Measurements from ENCODE around the gene RASAL1. TPM values are rescaled to one million over a fixed set of nuclear protein-coding genes. Genes with fewer than 3 reads are reported as not detected.
A peak's percentile ranks its signal among the peaks of the same experiment; 100 is the strongest.

The RASAL1 gene
- total RNA-seq, 4 donors from 2014 or later: 17.4 to 98.7 (median 56.6) TPM

DNA sequence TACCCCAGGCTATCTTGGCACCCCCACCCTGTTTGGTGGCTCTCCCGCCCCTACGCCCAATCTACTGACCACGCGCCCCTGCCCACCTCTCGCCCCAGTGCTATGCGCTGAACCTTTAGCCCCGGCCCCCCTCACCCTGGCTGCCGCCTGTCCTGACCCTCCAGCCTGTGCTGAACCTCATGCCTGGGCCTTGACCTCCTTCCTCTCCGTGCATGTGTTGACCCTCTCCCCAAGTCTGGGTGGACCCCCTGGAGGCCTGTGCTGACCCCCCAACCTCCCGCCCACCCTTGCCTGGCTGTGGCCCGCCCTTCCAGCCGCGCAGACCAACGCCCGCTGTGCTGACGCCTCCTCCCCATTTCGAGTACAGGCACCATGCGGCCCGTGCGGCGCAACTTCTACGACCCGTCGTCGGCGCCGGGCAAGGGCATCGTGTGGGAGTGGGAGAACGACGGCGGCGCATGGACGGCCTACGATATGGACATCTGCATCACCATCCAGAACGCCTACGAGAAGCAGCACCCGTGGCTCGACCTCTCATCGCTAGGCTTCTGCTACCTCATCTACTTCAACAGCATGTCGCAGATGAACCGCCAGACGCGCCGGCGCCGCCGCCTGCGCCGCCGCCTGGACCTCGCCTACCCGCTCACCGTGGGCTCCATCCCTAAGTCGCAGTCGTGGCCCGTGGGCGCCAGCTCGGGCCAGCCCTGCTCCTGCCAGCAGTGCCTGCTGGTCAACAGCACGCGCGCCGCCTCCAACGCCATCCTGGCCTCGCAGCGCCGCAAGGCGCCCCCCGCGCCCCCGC lies 58.3 kb downstream of the RASAL1 start:
- Histone ChIP-seq H3K27me3 (peaks cover 0 to 78% (median 0%) of the 10 kb centered on the region in 4 donors), H3K4me1 (no peaks in the 10 kb centered on the region), H3K9me3 (no peaks in the 10 kb centered on the region), H3K27ac (no peak overlapping the region), H3K36me3 (no peaks in the 10 kb centered on the region), H3K4me3 (no peak overlapping the region)
- intact Hi-C loops (cut with DNase I): no loop called here
- WGBS, 2 donors: 53 to 68% methylated on average over 6 to 20 of the region's 70 CpGs
- no peak for DNase-seq
- TF ChIP-seq, protein P1, sequence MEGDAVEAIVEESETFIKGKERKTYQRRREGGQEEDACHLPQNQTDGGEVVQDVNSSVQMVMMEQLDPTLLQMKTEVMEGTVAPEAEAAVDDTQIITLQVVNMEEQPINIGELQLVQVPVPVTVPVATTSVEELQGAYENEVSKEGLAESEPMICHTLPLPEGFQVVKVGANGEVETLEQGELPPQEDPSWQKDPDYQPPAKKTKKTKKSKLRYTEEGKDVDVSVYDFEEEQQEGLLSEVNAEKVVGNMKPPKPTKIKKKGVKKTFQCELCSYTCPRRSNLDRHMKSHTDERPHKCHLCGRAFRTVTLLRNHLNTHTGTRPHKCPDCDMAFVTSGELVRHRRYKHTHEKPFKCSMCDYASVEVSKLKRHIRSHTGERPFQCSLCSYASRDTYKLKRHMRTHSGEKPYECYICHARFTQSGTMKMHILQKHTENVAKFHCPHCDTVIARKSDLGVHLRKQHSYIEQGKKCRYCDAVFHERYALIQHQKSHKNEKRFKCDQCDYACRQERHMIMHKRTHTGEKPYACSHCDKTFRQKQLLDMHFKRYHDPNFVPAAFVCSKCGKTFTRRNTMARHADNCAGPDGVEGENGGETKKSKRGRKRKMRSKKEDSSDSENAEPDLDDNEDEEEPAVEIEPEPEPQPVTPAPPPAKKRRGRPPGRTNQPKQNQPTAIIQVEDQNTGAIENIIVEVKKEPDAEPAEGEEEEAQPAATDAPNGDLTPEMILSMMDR (IDR thresholded peaks at IDR 0.05): no peak
- no peak for TF ChIP-seq POLR2A (IDR thresholded peaks at IDR 0.05)

- no peaks in the 10 kb centered on the region for H3K9me3 ChIP-seq
- intact Hi-C loops (cut with DNase I): no loop called here
Measured at GRCh38 chr12:113075137-113075683, 60.4 kb downstream of the RASAL1 start.

GRCh38 chr12:113073586-113073985 lies 62.0 kb downstream of the RASAL1 start:
- Histone ChIP-seq H3K36me3 (no peaks in the 10 kb centered on the region), H3K4me3 (no peak overlapping the region), H3K27ac (no peak overlapping the region), H3K4me1 (peaks cover 0 to 16% (median 0%) of the 10 kb centered on the region in 3 donors), H3K9me3 (no peaks in the 10 kb centered on the region), H3K27me3 (peaks cover 0 to 46% (median 0%) of the 10 kb centered on the region in 4 donors)
- WGBS, 2 donors: 61 to 65% methylated on average over 2 to 3 of the region's 3 CpGs
- DNase-seq: no peak
- intact Hi-C loops (cut with DNase I): no loop called here
- no peak for TF ChIP-seq POLR2A (IDR thresholded peaks at IDR 0.05)
- TF ChIP-seq, protein P1 (IDR thresholded peaks at IDR 0.05): no peak

More at GRCh38 chr12:113075137-113075683, 60.4 kb downstream of the RASAL1 start:
- Histone ChIP-seq H3K4me1 (peaks cover 0 to 16% (median 0%) of the 10 kb centered on the region in 3 donors), H3K27me3 (peaks cover 0 to 59% (median 0%) of the 10 kb centered on the region in 4 donors), H3K27ac (no peak overlapping the region), H3K36me3 (no peaks in the 10 kb centered on the region), H3K4me3 (no peak overlapping the region)
- WGBS, 2 donors: 41 to 70% methylated on average over 3 to 5 of the region's 6 CpGs
- no peak for DNase-seq
- TF ChIP-seq, protein P1 (IDR thresholded peaks at IDR 0.05): no peak
- no peak for TF ChIP-seq POLR2A (IDR thresholded peaks at IDR 0.05)

- Histone ChIP-seq H3K4me3 (no peak overlapping the region), H3K9me3 (no peaks in the 10 kb centered on the region), H3K4me1 (peaks cover 0 to 16% (median 0%) of the 10 kb centered on the region in 3 donors), H3K27ac (peak overlapping the region in 1 of 4 donors; percentile 76), H3K27me3 (peaks cover 0 to 39% (median 0%) of the 10 kb centered on the region in 4 donors), H3K36me3 (no peaks in the 10 kb centered on the region)
- TF ChIP-seq, protein P1 (IDR thresholded peaks at IDR 0.05): no peak
- TF ChIP-seq POLR2A (IDR thresholded peaks at IDR 0.05): no peak
- WGBS, 2 donors: 72 to 82% methylated on average over 2 to 3 of the region's 3 CpGs
- intact Hi-C loops (cut with DNase I): no loop called here
- DNase-seq: no peak
Measured at GRCh38 chr12:113072136-113072535, 63.4 kb downstream of the RASAL1 start.

Measured in esophagus squamous epithelium (tissue), 5 donors.